NOMO-1 (cell line): Measurements from ENCODE around the gene ARHGAP8.
"Not testable (repeated sequence)": the region's sequence is repeated elsewhere in the genome, so short reads cannot be mapped to it uniquely, and the experiment has no call there.

Experiments
- DNase-seq, 2 experiments: peaks; one replicate each; lab custom pipeline; 2025; ENCODE audit not compliant: unreplicated experiment in 2 of 2; lab: John Stamatoyannopoulos, UW

The ARHGAP8 gene

DNA sequence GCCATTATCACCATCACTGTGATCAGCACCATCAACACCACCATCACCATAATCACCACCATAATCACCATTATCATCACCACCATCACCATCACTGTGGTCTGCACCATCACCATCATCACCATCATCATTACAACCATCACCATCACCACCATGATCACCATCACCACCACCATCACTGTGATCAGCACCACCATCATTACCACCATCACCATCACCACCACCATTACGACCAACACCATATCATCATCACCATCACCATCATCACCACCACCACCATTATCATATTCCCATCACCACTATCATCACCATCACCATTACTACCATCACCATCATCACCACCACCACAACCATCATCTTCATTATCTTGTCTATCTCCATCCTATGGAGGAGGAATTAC lies 132.2 kb downstream of the ARHGAP8 start:
- no peak for DNase-seq

DNA sequence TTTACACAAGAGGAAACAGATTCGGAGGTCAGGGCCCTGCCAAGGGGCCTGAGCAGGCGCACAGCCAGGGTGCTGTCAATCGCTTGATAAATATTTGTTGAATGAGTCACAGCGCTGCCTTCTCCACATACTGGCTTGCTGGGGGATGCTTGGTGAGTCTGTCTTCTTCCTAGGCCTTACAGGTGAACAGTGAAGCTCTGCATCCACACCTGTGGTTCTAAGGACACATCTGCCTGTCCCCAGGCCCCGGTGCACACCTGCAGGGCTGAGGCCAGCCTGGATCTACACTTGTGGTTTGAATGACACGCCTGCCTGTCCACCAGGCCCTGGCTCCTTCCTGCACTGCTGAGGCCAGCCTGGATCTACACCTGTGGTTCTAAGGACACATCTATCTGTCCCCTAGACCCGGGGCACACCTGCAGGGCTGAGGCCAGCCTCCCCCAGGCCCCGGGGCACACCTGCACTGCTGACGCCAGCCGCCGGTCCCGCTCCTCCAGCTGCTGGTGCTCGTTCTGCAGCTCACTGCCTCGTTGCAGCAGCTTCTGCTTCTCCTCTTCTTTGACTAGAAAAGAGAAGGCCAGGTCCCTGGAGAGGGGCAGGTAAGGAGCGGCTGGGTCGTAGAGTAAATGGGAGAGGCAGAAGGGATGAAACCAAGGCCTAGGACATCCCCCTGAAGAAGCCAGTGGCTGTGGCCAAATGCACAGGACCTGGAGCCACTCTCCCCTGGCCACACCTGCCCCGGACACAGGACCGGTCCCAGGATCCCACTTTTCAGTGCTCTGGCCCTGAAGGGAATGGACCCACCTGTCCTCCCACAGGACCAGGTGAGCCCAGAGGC lies 132.8 kb downstream of the ARHGAP8 start:
- DNase-seq = no peak

DNA sequence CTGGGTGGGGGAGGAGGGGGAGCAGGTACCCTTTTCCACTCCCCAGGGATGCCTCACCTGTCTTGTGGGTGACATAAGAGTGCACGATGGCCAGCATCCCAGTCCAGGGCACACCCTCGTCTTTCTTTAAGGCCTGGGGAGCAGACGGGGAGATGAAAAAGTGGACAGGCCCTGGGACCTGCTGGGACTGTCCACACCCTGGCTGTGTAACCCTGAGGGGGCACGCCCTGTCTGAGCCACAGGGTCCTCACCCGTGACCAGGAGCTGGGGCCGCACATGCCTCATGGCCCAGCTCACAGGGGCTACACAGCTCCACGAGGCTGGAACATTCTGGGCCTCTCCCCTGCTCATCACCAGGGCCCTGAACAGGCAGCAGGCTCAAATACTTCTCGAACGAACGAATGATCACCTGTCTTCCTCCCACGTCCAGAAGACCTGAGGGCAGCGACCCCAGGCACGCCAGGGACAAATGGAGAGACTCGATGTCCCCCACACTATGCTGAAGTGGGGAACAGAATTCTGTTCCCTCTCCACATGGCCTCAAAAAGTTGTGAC lies 133.5 kb downstream of the ARHGAP8 start:
- DNase-seq = no peak

DNA sequence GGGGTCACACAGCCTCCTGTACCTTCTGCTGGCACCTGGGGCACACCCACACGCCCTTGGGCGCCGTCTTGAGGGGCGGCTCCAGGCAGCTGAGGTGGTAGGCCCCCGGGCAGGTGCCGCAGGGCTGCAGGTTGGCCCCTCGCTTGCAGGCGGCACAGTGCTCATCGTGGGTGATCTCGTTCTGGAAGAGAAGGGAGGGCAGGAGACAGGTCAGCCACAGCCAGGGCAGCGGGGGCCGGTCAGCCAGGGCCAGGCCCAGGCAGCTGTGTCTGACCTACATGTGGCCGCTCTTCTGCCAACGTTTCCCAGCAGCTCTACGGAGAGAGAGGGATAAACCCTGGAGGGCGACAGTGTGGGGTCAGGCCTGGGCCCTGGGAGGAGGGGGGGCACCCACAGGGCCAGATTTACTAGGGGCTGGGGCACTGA lies 135.6 kb downstream of the ARHGAP8 start:
- DNase-seq = no peak

DNA sequence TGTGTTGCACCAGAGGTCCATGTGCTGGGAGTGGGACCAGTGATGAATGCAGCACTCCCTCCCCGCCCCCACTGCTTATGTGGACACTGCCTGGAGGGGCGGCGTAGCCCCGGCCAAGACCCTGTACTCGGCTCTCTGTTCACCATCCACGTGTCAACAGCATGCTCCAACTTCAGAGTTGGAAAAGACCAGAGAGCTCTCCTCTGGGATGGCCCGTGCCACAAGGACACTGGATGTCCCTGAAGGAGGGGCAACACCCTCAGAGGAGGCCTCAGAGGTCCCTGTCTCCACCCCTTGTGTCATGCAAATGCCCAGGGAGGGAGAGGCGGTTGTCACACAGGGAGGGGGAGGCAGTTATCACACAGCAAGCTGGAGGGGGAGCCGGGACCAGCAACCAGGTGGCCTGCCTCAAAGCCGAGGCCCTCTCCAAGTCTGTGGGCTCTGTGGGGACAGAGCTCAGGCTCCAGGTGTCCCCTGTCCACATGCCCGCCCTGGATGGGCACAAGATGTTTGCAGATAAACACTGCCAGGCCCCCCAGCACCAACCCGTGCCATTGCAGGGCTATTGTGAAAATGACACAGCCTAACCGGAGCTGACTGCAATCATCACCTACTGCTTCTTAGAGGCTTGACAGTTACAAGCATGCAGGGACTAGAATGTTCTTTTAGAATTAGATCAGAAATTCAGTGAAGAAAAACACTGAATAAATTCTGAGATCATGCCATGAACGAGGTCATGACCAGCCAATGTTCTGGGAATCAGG lies 136.3 kb downstream of the ARHGAP8 start:
- no peak for DNase-seq

DNA sequence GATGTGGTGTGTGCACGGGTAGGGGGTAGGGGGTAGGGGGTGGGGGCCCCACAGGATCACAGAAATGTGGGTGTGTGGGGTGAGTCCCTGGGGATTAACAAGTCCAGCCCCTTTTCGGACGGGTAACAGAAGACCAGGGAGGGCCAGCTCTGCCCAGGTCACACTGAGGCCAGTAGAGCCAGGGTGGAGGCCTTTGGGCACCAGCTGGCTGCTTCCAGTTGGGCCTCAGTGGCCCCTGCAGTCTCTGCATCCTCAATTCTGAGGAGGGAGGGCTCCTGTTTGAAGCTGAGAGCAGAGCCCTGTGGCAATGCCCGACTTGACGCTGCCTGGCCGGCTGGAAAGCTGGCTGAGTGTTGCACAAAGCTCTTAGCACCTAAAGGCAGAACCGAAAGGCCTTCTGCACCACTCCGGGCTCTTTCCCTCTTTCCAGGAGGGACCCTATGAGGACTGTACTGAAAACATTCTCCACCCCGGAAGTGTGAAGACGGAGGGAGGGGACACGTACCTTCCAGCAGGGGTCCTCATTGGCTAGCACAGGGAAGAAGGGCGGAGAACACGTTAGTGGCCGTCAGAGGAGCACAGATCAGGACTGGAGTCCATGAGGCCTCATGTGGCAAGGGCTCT lies 137.0 kb downstream of the ARHGAP8 start:
- no peak for DNase-seq

DNA sequence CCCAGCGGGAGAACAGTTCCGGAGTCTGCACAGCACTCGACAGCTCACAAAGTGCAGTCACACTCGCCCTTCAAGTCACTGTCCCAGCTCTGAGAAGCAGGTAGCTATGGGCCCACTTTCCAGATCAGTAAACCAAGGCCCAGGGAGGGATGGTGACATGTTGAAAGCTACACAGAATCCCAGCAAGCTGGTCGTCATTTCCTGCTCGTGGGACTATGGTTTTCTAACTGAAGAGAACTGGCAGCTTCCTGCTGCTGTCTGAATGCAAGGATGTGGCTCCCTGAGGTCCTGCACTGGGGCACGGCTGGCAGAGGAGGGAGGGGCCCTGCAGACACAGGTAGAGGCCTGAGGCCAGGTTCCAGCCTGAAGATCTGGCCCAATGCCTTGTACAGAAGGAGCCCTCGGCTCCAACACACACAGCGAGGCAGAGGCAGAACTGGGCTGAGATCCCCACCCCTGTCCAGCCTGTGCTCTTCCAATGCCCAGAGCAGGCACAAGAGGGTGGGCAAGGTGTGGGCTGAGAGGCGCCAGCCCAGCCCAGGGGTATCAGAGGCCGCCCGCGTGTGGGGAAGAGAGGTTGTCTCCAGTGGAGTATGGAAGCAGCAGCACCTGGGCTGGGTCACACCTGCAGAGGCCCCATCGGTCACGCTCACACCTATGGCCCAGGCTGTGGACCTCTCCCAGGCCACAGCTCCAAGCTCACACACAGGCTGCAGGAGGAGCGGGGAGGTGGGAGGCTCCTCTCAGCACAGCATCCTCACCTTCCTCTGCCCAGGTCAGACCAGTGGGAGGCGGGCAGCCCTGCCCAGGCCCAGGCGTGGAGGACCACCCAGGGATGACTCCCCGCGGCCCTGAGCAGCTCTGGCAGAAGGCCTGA lies 138.3 kb downstream of the ARHGAP8 start:
- no peak for DNase-seq

DNA sequence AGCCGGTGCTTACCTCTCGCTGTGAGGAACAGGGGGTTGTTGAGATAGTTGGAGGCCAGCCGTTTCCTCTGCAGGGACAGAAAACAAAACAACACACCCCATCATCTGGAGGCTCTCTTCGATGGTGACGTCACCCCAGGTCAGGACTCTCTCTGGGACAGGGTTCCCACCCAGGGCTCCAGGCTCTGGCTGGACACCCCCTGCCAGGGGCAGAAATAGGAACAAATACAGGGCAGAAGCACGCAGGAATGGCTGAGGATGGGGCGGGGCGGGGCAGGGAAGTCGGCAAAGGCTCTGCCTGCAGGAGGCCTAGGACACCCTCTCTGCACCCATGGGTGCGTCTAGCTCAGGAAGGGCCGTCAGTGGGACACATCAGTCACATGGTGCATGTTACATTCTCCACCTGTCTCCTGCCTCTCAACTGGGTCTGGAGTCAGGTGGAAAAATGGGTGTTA lies 138.9 kb downstream of the ARHGAP8 start:
- no peak for DNase-seq

DNA sequence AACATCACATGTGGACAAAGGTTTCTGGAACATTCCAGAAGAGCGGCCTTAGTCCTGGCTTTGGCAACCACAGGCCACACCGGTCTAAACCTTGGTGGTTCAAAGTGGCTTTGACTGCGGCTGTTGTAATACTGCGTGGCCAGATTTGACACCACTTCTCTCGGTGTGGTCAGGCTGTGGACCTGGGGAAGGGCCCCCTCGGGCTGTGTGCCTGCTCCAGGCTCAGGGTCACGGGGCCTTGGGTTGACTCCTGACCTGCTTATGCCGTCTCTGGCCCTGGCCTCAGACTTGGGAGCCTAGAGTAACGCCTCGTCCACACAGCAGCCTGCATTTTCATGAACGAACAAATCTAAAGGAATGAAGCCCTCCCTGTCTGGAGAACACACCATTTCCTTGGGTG lies 139.4 kb downstream of the ARHGAP8 start:
- DNase-seq = no peak

DNA sequence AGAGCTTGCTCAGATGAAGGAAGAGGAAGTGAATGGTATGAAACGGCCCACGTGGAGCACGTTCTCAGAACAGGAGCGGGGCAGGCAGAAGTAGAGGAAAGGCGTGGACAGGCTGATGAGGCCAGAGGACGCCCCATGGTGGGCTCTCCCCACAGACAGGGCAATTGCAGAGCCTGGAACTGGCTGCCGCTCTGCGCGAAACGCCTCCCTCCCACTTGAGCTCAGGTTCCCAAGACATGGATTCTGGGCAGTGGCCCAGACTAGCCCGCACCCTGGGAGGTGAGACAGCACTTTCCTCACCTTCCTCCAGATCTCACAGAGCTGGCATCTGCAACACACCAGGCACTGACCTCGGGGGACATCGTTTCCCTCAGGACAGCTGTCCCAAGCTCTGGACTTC lies 139.9 kb downstream of the ARHGAP8 start:
- DNase-seq = no peak

DNA sequence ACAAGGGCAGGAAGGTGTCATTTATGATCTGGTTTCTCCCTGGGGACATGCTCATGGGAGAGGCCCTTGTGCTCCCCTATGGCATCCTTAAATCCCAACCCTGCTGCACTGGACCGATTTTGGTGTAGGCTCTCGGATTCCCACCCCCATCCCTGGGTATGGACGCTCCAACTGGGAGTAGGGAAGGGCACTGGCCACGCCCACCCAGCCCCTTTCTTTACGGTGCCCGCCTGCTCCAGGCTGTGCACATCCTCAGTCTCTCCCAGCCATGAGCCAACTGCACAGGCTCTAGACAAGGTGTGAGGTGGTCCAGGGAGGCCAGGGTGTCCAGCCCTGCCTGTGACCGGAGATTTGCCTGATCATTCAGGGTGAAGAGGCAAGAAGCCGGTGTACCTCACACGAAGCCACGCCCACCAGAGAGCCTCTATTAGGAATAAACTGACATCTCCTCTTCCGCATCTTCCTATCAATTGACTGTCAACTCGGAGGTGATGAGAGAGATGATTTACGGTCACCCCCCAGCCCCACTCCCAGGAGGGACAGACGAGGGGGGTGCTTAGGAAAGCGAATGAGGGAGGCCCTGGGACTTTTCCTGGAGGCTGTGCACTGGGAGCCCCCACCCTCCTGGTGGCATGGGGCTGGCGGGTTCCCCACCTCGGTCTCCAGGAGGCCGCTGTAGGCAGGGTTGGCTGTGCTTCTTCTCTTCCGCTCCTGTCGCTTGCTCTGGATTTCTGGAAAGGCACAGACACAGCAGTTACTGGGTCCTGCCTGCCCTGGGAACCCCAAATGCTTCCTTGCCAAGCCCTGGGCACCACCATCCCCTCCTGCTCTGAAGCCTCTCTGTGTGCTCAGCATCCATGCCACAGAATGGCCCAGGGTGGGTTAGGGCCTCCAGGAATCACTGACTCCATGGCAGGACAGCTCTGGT lies 140.7 kb downstream of the ARHGAP8 start:
- no peak for DNase-seq

DNA sequence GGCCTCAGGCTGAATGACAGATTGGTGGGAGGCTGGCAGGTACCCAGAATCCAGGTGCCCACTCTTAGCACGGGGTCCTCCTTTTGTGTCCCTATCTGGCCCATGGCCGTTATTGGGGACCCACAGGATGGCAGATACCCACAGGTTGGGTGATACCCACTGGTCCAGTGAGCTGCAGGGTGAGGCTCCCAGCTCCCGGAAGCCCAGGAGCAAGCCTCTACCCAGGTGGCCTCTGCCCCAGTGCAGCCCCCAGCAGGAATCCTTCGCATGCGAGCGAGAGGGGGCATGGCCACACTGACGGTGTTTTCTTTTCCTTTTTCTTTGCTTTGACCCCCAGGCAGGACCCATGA lies 141.3 kb downstream of the ARHGAP8 start:
- DNase-seq = no peak

DNA sequence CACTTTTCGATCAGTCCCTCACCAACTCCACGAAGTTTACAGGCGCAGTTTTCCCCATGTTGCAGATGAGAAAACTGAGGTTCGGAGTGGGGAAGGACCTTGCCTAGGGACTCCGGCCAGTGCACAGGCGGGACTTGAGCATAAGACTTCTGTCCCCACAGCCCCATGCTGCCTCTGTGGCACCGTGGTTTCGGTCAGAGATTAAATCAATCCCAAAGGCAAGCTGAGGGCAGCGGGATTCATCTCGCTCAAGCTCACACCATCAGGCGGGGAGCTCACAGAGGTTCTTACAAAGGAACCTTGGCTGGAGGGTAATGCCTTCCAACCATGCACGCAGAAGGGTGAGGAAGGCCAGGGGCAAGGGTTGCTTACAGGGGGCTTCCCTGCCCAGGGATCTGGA lies 141.9 kb downstream of the ARHGAP8 start:
- DNase-seq = no peak

DNA sequence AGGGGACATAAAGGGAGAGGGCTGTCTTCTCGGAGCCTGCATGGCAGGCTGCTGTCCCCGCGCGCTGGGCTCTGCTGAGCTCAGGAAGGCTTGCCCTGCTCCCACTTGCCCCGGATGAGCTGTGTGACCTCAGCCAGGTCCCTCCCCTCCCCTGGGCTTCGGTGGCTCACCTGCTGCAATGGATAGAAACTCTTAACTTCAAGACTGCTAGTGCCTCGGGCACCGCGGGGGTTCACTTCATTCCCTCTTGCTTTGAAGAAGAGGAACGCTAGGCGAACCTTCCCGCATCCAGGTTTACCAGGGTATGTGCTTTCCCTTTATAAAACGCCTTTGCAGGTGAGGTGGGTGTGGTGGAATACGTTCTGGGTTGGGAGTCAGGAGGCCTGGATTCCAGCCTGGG lies 142.4 kb downstream of the ARHGAP8 start:
- no peak for DNase-seq

DNA sequence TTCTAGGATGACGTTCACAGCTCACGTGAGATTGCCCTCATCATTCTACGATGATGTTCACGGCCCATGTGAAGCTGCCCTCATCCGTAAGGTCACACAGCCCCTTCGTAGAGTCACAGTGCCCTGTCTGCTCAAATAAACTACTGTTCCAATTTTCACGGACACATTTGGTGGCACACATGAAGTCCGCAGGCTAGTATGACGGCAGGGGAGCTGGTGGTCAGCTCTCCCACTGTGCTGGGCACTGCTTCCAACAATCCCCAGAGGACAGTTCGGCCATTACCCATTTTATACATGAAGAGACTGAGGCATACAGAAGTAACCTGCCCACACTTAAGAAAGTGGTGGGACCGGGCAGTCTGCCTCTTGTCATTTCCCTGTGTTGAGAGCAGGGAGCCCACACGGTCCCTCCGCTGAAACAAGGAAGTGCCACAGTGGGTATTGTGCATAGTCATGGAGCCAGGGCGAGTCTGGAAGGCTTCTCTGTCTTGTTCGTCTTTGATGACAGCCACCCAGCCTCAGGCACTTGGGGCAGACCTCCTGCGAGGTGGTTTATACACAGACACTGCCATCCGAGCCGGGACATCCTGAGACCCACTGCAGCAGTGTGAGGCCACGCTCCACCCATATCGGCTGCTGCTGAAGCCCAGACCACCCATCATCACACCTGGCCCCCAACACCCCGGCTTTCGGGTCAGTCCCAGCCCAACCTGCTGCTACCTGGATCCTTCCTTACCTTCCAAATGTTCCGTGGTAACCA lies 143.1 kb downstream of the ARHGAP8 start:
- DNase-seq = no peak

DNA sequence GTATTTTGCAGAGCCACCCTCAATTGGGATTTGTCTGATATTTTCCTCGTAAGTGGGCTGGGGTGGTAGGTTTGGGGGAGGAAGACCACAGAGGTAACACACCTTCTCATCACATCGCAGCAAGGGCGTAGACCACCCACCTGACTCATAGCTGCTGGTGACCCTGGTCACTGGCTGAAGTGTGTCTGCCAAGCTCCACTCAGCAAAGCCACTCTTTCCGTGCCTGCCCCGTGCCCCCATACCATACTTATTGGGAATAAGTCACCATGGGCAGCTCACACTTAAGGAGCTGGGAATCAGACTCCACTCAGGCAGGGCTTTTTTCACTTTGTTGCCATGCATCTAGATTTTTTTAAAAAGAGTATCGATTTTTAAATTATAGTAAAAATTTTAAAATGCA lies 145.9 kb downstream of the ARHGAP8 start:
- DNase-seq = no peak

DNA sequence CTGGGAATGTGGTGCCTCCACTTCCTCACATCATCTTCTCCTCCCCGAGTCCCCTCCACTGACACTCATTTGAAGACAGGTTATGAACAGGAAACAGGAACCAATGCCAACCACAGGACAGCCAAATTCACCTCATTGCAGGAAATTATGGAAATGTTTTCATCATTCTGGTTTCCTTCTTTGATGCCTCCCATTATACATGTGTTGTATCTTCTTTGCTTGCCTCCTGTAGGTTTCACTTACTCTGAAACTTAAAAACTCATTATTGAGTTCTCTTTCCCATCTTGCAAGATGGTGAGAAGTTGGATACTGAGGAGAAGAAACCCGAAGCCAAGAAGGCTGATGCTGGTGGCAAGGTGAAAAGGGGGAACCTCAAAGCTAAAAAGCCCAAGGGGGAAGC lies 148.9 kb downstream of the ARHGAP8 start:
- no peak for DNase-seq

DNA sequence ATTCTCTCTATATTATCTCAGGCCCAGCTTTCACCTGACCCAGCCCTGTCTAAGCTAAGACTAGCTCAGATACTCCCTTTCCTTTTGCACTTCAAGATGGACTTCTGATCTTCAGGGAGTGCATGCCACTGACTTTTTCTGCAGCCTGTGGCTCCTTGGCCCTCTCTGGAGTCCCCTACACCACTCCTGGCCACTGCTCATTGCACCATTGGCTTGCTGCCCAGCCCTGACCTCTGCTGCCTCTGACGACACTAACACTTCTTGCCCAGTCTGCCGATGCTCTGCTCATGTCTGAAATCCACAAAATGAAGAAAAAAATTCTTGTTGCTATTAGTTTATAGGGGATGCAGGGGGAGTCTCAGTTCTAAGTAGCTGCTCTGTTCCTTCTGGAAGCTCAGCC lies 150.8 kb downstream of the ARHGAP8 start:
- DNase-seq = not testable (repeated sequence)
